H7 (cell line): ENCODE data around the gene ZFAND3. TPM values are rescaled to one million over a fixed set of nuclear protein-coding genes. Genes with fewer than 3 reads are reported as not detected.

Experiments used
- DNase-seq: peaks from one replicate; pipeline ENCODE4 v3.0.0; 2012
- H3K27me3 ChIP-seq: 2 replicates; pipeline ENCODE4 v1.6.0; 2011; ENCODE audit warnings: mild to moderate bottlenecking, low read length; ENCODE audit not compliant: control insufficient read depth, insufficient read depth
- H3K36me3 ChIP-seq: replicated peaks from 2 replicates; pipeline ENCODE4 v1.5.1; 2011; ENCODE audit warnings: low read length; ENCODE audit not compliant: control insufficient read depth, insufficient read depth
- H3K4me3 ChIP-seq: 2 replicates; pipeline ENCODE4 v1.5.1; 2011; ENCODE audit warnings: low read depth, mild to moderate bottlenecking, control low read depth, low read length, moderate library complexity; ENCODE audit not compliant: insufficient read depth
- total RNA-seq: library from RNA; depleted of rRNA; stranded (reverse); fragments of >200 nt; shearing (Covaris generic); gene quantifications from 2 replicates; pipeline ENCODE4 v1.2.3, GENCODE V29; 2014

ZFAND3 gene
- total RNA-seq, 1 experiment from 2014 or later: 17.1 TPM

- Histone ChIP-seq H3K36me3 (no peaks in the 10 kb centered on the region), H3K27me3 (no peaks in the 10 kb centered on the region), H3K4me3 (no peak overlapping the region)
- DNase-seq: no peak
Observed at GRCh38 chr6:38086346-38086745, 266.8 kb downstream of the ZFAND3 start.

- Histone ChIP-seq H3K4me3 (no peak overlapping the region), H3K36me3 (no peaks in the 10 kb centered on the region), H3K27me3 (no peaks in the 10 kb centered on the region)
- DNase-seq: no peak
Observed at GRCh38 chr6:38088010-38088409, 268.5 kb downstream of the ZFAND3 start.

GRCh38 chr6:38088829-38089228, 269.3 kb downstream of the ZFAND3 start:
- Histone ChIP-seq H3K27me3 (no peaks in the 10 kb centered on the region), H3K4me3 (no peak overlapping the region), H3K36me3 (no peaks in the 10 kb centered on the region)
- no peak for DNase-seq

- H3K27me3 ChIP-seq: no peaks in the 10 kb centered on the region
- no peak for DNase-seq
- H3K4me3 ChIP-seq: no peak overlapping the region
- no peaks in the 10 kb centered on the region for H3K36me3 ChIP-seq
Observed at GRCh38 chr6:38091613-38092012, 272.1 kb downstream of the ZFAND3 start.

GRCh38 chr6:38092465-38092864, 272.9 kb downstream of the ZFAND3 start:
- Histone ChIP-seq H3K36me3 (no peaks in the 10 kb centered on the region), H3K27me3 (no peaks in the 10 kb centered on the region), H3K4me3 (no peak overlapping the region)
- no peak for DNase-seq

- Histone ChIP-seq H3K36me3 (no peaks in the 10 kb centered on the region), H3K27me3 (no peaks in the 10 kb centered on the region), H3K4me3 (no peak overlapping the region)
- no peak for DNase-seq
Observed at GRCh38 chr6:38092964-38093363, 273.4 kb downstream of the ZFAND3 start.

- no peak for DNase-seq
- H3K36me3 ChIP-seq: no peaks in the 10 kb centered on the region
- H3K27me3 ChIP-seq: no peaks in the 10 kb centered on the region
- H3K4me3 ChIP-seq: no peak overlapping the region
Observed at GRCh38 chr6:38095054-38095453, 275.5 kb downstream of the ZFAND3 start.

- Histone ChIP-seq H3K4me3 (no peak overlapping the region), H3K27me3 (no peaks in the 10 kb centered on the region), H3K36me3 (no peaks in the 10 kb centered on the region)
- DNase-seq: no peak
Observed at GRCh38 chr6:38099221-38099620, 279.7 kb downstream of the ZFAND3 start.

GRCh38 chr6:38100380-38100779, 280.9 kb downstream of the ZFAND3 start:
- no peak for DNase-seq
- Histone ChIP-seq H3K27me3 (no peaks in the 10 kb centered on the region), H3K4me3 (no peak overlapping the region), H3K36me3 (no peaks in the 10 kb centered on the region)

- Histone ChIP-seq H3K36me3 (no peaks in the 10 kb centered on the region), H3K27me3 (no peaks in the 10 kb centered on the region), H3K4me3 (no peak overlapping the region)
- DNase-seq: no peak
Observed at GRCh38 chr6:38103921-38104320, 284.4 kb downstream of the ZFAND3 start.

GRCh38 chr6:38105066-38105465, 285.5 kb downstream of the ZFAND3 start:
- Histone ChIP-seq H3K36me3 (no peaks in the 10 kb centered on the region), H3K27me3 (no peaks in the 10 kb centered on the region), H3K4me3 (no peak overlapping the region)
- no peak for DNase-seq

- Histone ChIP-seq H3K36me3 (no peaks in the 10 kb centered on the region), H3K27me3 (no peaks in the 10 kb centered on the region), H3K4me3 (no peak overlapping the region)
- no peak for DNase-seq
Observed at GRCh38 chr6:38107073-38107472, 287.5 kb downstream of the ZFAND3 start.

- no peaks in the 10 kb centered on the region for H3K36me3 ChIP-seq
- no peaks in the 10 kb centered on the region for H3K27me3 ChIP-seq
- H3K4me3 ChIP-seq: no peak overlapping the region
- no peak for DNase-seq
Observed at GRCh38 chr6:38110481-38110971, 291.0 kb downstream of the ZFAND3 start.

GRCh38 chr6:38112181-38112580, 292.7 kb downstream of the ZFAND3 start:
- no peak for DNase-seq
- H3K4me3 ChIP-seq: no peak overlapping the region
- H3K27me3 ChIP-seq: no peaks in the 10 kb centered on the region
- H3K36me3 ChIP-seq: no peaks in the 10 kb centered on the region

GRCh38 chr6:38113825-38114576, 294.5 kb downstream of the ZFAND3 start:
- DNase-seq: no peak
- no peaks in the 10 kb centered on the region for H3K27me3 ChIP-seq

More at GRCh38 chr6:38113825-38114576, 294.5 kb downstream of the ZFAND3 start:
- Histone ChIP-seq H3K4me3 (no peak overlapping the region), H3K36me3 (no peaks in the 10 kb centered on the region)
